IgD-negative memory B cell (primary cell): ENCODE measurements around the gene INPP5A. TPM values are rescaled to one million over a fixed set of nuclear protein-coding genes. Genes with fewer than 3 reads are reported as not detected.

Experiments
- H3K27ac Mint-ChIP-seq, 3 donors: one replicate each; pipeline ENCODE4 v1.8.0; 2020 to 2022; ENCODE audit warnings: mild to moderate bottlenecking in 3 of 3, mixed read lengths in 3 of 3, moderate library complexity in 1 of 3
- H3K27me3 Mint-ChIP-seq: one replicate; pipeline ENCODE4 v1.8.0; 2021; ENCODE audit warnings: mixed read lengths
- H3K36me3 Mint-ChIP-seq: one replicate; pipeline ENCODE4 v1.8.0; 2020; ENCODE audit warnings: mild to moderate bottlenecking, mixed read lengths
- H3K4me1 Mint-ChIP-seq, 3 donors: one replicate each; pipeline ENCODE4 v1.8.0; 2020 to 2022; ENCODE audit warnings: mixed read lengths in 3 of 3, mild to moderate bottlenecking in 1 of 3
- H3K4me3 Mint-ChIP-seq, 4 donors: one replicate each; pipeline ENCODE4 v1.8.0; 2020 to 2022; ENCODE audit warnings: mild to moderate bottlenecking in 4 of 4, mixed read lengths in 4 of 4, moderate library complexity in 3 of 4
- H3K9me3 Mint-ChIP-seq, 3 donors: one replicate each; pipeline ENCODE4 v1.8.0; 2020 to 2021; ENCODE audit warnings: mixed read lengths in 3 of 3, mild to moderate bottlenecking in 1 of 3
- polyA plus RNA-seq: library from polyadenylated mRNA; unstranded; fragments of 300-500 nt; fragmentation: Illumina TruSeq; gene quantifications from one replicate; pipeline ENCODE4 v1.2.3, GENCODE V29; 2021

INPP5A gene
- polyA plus RNA-seq, 1 donor from 2014 or later: 0.94 TPM

GRCh38 chr10:132746386-132746785 lies 208.8 kb downstream of the INPP5A start:
- peaks cover 3% of the 10 kb centered on the region for H3K36me3 Mint-ChIP-seq
- no peak overlapping the region for H3K27ac Mint-ChIP-seq
- no peaks in the 10 kb centered on the region for H3K27me3 Mint-ChIP-seq
- no peaks in the 10 kb centered on the region for H3K9me3 Mint-ChIP-seq
- no peak overlapping the region for H3K4me3 Mint-ChIP-seq
- H3K4me1 Mint-ChIP-seq: no peaks in the 10 kb centered on the region

GRCh38 chr10:132746801-132747625 lies 209.4 kb downstream of the INPP5A start:
- Mint-ChIP-seq H3K4me1 (no peaks in the 10 kb centered on the region), H3K27me3 (no peaks in the 10 kb centered on the region), H3K36me3 (peaks cover 1% of the 10 kb centered on the region), H3K4me3 (no peak overlapping the region), H3K27ac (no peak overlapping the region), H3K9me3 (no peaks in the 10 kb centered on the region)

- Mint-ChIP-seq H3K27me3 (no peaks in the 10 kb centered on the region), H3K4me1 (no peaks in the 10 kb centered on the region), H3K36me3 (no peaks in the 10 kb centered on the region), H3K27ac (no peak overlapping the region), H3K4me3 (no peak overlapping the region), H3K9me3 (no peaks in the 10 kb centered on the region)
Measured at GRCh38 chr10:132748135-132748534, 210.5 kb downstream of the INPP5A start.

GRCh38 chr10:132748545-132749370 lies 211.2 kb downstream of the INPP5A start:
- Mint-ChIP-seq H3K36me3 (peaks cover 2% of the 10 kb centered on the region), H3K27ac (no peak overlapping the region), H3K9me3 (no peaks in the 10 kb centered on the region), H3K4me1 (no peaks in the 10 kb centered on the region), H3K27me3 (no peaks in the 10 kb centered on the region), H3K4me3 (no peak overlapping the region)

GRCh38 chr10:132749371-132749795 lies 211.8 kb downstream of the INPP5A start:
- H3K27ac Mint-ChIP-seq: no peak overlapping the region
- peaks cover 2% of the 10 kb centered on the region for H3K36me3 Mint-ChIP-seq
- H3K27me3 Mint-ChIP-seq: no peaks in the 10 kb centered on the region
- no peak overlapping the region for H3K4me3 Mint-ChIP-seq
- H3K4me1 Mint-ChIP-seq: no peaks in the 10 kb centered on the region
- H3K9me3 Mint-ChIP-seq: no peaks in the 10 kb centered on the region

- Mint-ChIP-seq H3K27ac (no peak overlapping the region), H3K27me3 (no peaks in the 10 kb centered on the region), H3K4me1 (no peaks in the 10 kb centered on the region), H3K36me3 (peaks cover 8% of the 10 kb centered on the region), H3K9me3 (peaks cover 0 to 6% (median 0%) of the 10 kb centered on the region in 3 donors), H3K4me3 (no peak overlapping the region)
Measured at GRCh38 chr10:132750936-132751335, 213.3 kb downstream of the INPP5A start.

GRCh38 chr10:132752378-132752777 lies 214.8 kb downstream of the INPP5A start:
- H3K4me3 Mint-ChIP-seq: no peak overlapping the region
- peaks cover 12% of the 10 kb centered on the region for H3K36me3 Mint-ChIP-seq
- no peak overlapping the region for H3K27ac Mint-ChIP-seq
- H3K27me3 Mint-ChIP-seq: no peaks in the 10 kb centered on the region
- peaks cover 0 to 6% (median 0%) of the 10 kb centered on the region in 3 donors for H3K9me3 Mint-ChIP-seq
- H3K4me1 Mint-ChIP-seq: no peaks in the 10 kb centered on the region

- no peak overlapping the region for H3K27ac Mint-ChIP-seq
- H3K9me3 Mint-ChIP-seq: peaks cover 0 to 6% (median 0%) of the 10 kb centered on the region in 3 donors
- no peak overlapping the region for H3K4me3 Mint-ChIP-seq
- H3K36me3 Mint-ChIP-seq: peaks cover 12% of the 10 kb centered on the region
- H3K4me1 Mint-ChIP-seq: no peaks in the 10 kb centered on the region
- H3K27me3 Mint-ChIP-seq: no peaks in the 10 kb centered on the region
Measured at GRCh38 chr10:132752961-132753360, 215.4 kb downstream of the INPP5A start.

- Mint-ChIP-seq H3K4me3 (no peak overlapping the region), H3K27ac (no peak overlapping the region), H3K36me3 (peaks cover 12% of the 10 kb centered on the region), H3K4me1 (no peaks in the 10 kb centered on the region), H3K9me3 (peaks cover 0 to 6% (median 0%) of the 10 kb centered on the region in 3 donors), H3K27me3 (no peaks in the 10 kb centered on the region)
Measured at GRCh38 chr10:132753596-132753995, 216.0 kb downstream of the INPP5A start.

GRCh38 chr10:132754071-132754470 lies 216.5 kb downstream of the INPP5A start:
- no peak overlapping the region for H3K27ac Mint-ChIP-seq
- peaks cover 12% of the 10 kb centered on the region for H3K36me3 Mint-ChIP-seq
- H3K4me3 Mint-ChIP-seq: no peak overlapping the region

GRCh38 chr10:132755166-132755711 lies 217.7 kb downstream of the INPP5A start:
- H3K4me3 Mint-ChIP-seq: no peak overlapping the region
- no peak overlapping the region for H3K27ac Mint-ChIP-seq
- no peaks in the 10 kb centered on the region for H3K4me1 Mint-ChIP-seq
- H3K27me3 Mint-ChIP-seq: no peaks in the 10 kb centered on the region
- H3K36me3 Mint-ChIP-seq: peaks cover 12% of the 10 kb centered on the region
- peaks cover 0 to 6% (median 0%) of the 10 kb centered on the region in 3 donors for H3K9me3 Mint-ChIP-seq

More at GRCh38 chr10:132754071-132754470, 216.5 kb downstream of the INPP5A start:
- peaks cover 0 to 6% (median 0%) of the 10 kb centered on the region in 3 donors for H3K9me3 Mint-ChIP-seq
- no peaks in the 10 kb centered on the region for H3K4me1 Mint-ChIP-seq
- H3K27me3 Mint-ChIP-seq: no peaks in the 10 kb centered on the region

GRCh38 chr10:132756591-132756990 lies 219.0 kb downstream of the INPP5A start:
- H3K27me3 Mint-ChIP-seq: no peaks in the 10 kb centered on the region
- no peak overlapping the region for H3K4me3 Mint-ChIP-seq
- H3K27ac Mint-ChIP-seq: no peak overlapping the region
- H3K4me1 Mint-ChIP-seq: no peaks in the 10 kb centered on the region
- peaks cover 12% of the 10 kb centered on the region for H3K36me3 Mint-ChIP-seq
- peaks cover 0 to 6% (median 0%) of the 10 kb centered on the region in 3 donors for H3K9me3 Mint-ChIP-seq

GRCh38 chr10:132757171-132757570 lies 219.6 kb downstream of the INPP5A start:
- peaks cover 0 to 6% (median 0%) of the 10 kb centered on the region in 3 donors for H3K9me3 Mint-ChIP-seq
- peaks cover 12% of the 10 kb centered on the region for H3K36me3 Mint-ChIP-seq
- H3K4me1 Mint-ChIP-seq: no peaks in the 10 kb centered on the region
- H3K4me3 Mint-ChIP-seq: no peak overlapping the region
- no peaks in the 10 kb centered on the region for H3K27me3 Mint-ChIP-seq
- no peak overlapping the region for H3K27ac Mint-ChIP-seq

- no peak overlapping the region for H3K27ac Mint-ChIP-seq
- H3K4me1 Mint-ChIP-seq: no peaks in the 10 kb centered on the region
- peaks cover 11% of the 10 kb centered on the region for H3K36me3 Mint-ChIP-seq
- H3K4me3 Mint-ChIP-seq: no peak overlapping the region
- peaks cover 0 to 6% (median 0%) of the 10 kb centered on the region in 3 donors for H3K9me3 Mint-ChIP-seq
- H3K27me3 Mint-ChIP-seq: no peaks in the 10 kb centered on the region
Measured at GRCh38 chr10:132758865-132759264, 221.3 kb downstream of the INPP5A start.
